Smooth muscle cell (in vitro differentiated cells): Measurements from ENCODE around the gene HERC2. TPM values are rescaled to one million over a fixed set of nuclear protein-coding genes. Genes with fewer than 3 reads are reported as not detected.

ENCODE experiments used
- DNase-seq: peaks from one replicate; lab custom pipeline; 2025; ENCODE audit not compliant: unreplicated experiment; lab: John Stamatoyannopoulos, UW
- H2AFZ ChIP-seq: fragments of 200-600 bp; sonication (generic); 2 replicates; pipeline ENCODE4 v1.6.0; 2016; ENCODE audit warnings: antibody characterized with exemption, low read depth, mild to moderate bottlenecking
- H3F3A ChIP-seq: fragments of 200-600 bp; sonication (generic); 2 replicates; pipeline ENCODE4 v1.6.0; 2017; ENCODE audit warnings: antibody characterized with exemption, low read depth
- H3K27ac ChIP-seq: fragments of 200-600 bp; sonication (generic); 2 replicates; pipeline ENCODE4 v1.5.1; 2016; ENCODE audit warnings: low read depth, mild to moderate bottlenecking
- H3K27me3 ChIP-seq: fragments of 200-600 bp; sonication (generic); 2 replicates; pipeline ENCODE4 v1.6.1; 2016; ENCODE audit warnings: low read depth, mild to moderate bottlenecking
- H3K36me3 ChIP-seq: fragments of 200-600 bp; sonication (generic); 2 replicates; pipeline ENCODE4 v1.5.1; 2016; ENCODE audit warnings: low read depth
- H3K4me1 ChIP-seq: fragments of 200-600 bp; sonication (generic); 2 replicates; pipeline ENCODE4 v1.5.1; 2016; ENCODE audit warnings: low read depth
- H3K4me2 ChIP-seq: fragments of 200-600 bp; sonication (generic); 2 replicates; pipeline ENCODE4 v1.6.0; 2016; ENCODE audit warnings: mild to moderate bottlenecking
- H3K4me3 ChIP-seq: fragments of 200-600 bp; sonication (generic); 2 replicates; pipeline ENCODE4 v1.5.1; 2016; ENCODE audit warnings: mild to moderate bottlenecking
- H3K79me2 ChIP-seq: fragments of 200-600 bp; sonication (generic); 2 replicates; pipeline ENCODE4 v1.6.0; 2016; ENCODE audit warnings: low read depth, mild to moderate bottlenecking
- H3K9ac ChIP-seq: fragments of 200-600 bp; sonication (generic); 2 replicates; pipeline ENCODE4 v1.6.0; 2016; ENCODE audit warnings: low read depth
- H3K9me3 ChIP-seq: fragments of 200-600 bp; sonication (generic); replicated peaks from 2 replicates; pipeline ENCODE4 v1.5.1; 2016; ENCODE audit warnings: low read depth
- H4K20me1 ChIP-seq: fragments of 200-600 bp; sonication (generic); 2 replicates; pipeline ENCODE4 v1.6.0; 2016; ENCODE audit warnings: low read depth
- CTCF ChIP-seq: fragments of 200-600 bp; sonication (generic); IDR thresholded peaks from 2 replicates; pipeline ENCODE4 v1.5.1; 2017; ENCODE audit warnings: borderline replicate concordance, mild to moderate bottlenecking, antibody characterized with exemption; ENCODE audit not compliant: insufficient read depth, poor library complexity, severe bottlenecking
- WGBS: methylation state at CpG from one replicate; pipeline ENCODE4 v1.1.7; 2016; ENCODE audit warnings: low lambda C conversion rate; 5-methylcytosine and 5-hydroxymethylcytosine counted together
- polyA plus RNA-seq: library from polyadenylated mRNA; unstranded; fragments of >200 nt; fragmentation: Nextera tagmentation; extraction: Ambion mirVana; gene quantifications from 2 replicates; pipeline ENCODE4 v1.2.1, GENCODE V29; 2016
- total RNA-seq: library from RNA; depleted of rRNA; stranded (reverse); fragments of >200 nt; gene quantifications from 2 replicates; pipeline ENCODE4 v1.2.3, GENCODE V29; 2014

HERC2 gene
- total and polyA plus RNA-seq, 2 experiments from 2014 or later = 19.9 to 33.1 TPM

DNA sequence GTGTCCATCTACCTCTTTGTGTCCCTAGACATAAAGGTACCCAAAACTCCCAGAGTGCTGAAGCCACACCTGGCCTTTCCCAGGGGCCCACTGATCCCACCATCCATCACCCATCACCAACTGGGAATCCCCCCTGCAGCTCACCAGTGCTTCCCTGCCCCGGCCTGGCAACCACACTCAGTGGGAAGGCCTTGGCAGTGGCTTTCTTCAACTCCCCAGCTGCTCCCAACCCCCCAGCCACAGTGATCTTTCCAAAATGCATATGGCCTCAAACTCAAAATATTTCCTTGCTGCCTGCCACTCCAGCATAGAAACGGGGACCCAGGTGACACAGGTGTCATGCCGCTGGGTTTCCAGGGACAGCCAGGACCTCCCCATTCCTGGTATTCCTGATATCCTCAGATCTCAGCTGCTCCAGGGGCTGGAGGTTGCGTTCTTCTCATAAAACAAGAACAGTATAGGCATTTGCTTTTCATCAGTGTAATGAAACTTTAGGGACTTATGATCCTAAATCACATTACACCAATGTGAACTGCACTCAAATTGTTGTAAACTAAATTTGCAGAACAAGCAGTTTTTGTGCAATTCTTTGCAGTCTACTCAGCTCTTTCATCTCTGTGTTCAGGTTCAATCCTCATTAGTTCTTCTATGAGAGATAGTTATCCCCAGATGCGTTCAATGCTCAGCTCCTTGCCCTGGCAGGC, 224.2 kb downstream of the HERC2 start:
- H3K4me2 ChIP-seq = peak overlapping the region; percentile 80
- no peak overlapping the region for H3K9ac ChIP-seq
- no peaks in the 10 kb centered on the region for H3K36me3 ChIP-seq
- no peak overlapping the region for H2AFZ ChIP-seq
- peak overlapping the region; percentile 49 for H3K4me3 ChIP-seq
- H3K4me1 ChIP-seq = peaks cover 30% of the 10 kb centered on the region
- H4K20me1 ChIP-seq = peaks cover 12% of the 10 kb centered on the region
- no peak for DNase-seq
- TF ChIP-seq CTCF = no peak
- WGBS = 84% methylated on average over 5 of the region's 5 CpGs
- no peaks in the 10 kb centered on the region for H3K79me2 ChIP-seq
- H3F3A ChIP-seq = peaks cover 22% of the 10 kb centered on the region
- H3K27ac ChIP-seq = no peak overlapping the region
- no peaks in the 10 kb centered on the region for H3K9me3 ChIP-seq
- peaks cover 63% of the 10 kb centered on the region for H3K27me3 ChIP-seq

GRCh38 chr15:28096670-28097431, 225.1 kb downstream of the HERC2 start:
- Histone ChIP-seq H3K27me3 (peaks cover 61% of the 10 kb centered on the region), H4K20me1 (peaks cover 12% of the 10 kb centered on the region), H3K27ac (no peak overlapping the region), H3F3A (peaks cover 22% of the 10 kb centered on the region), H3K4me3 (peak overlapping the region; percentile 49), H3K9me3 (no peaks in the 10 kb centered on the region), H3K4me2 (peak overlapping the region; percentile 92), H3K4me1 (peaks cover 30% of the 10 kb centered on the region), H3K9ac (no peak overlapping the region), H3K36me3 (no peaks in the 10 kb centered on the region), H3K79me2 (no peaks in the 10 kb centered on the region), H2AFZ (peak overlapping the region; percentile 81)
- no peak for DNase-seq
- no peak for TF ChIP-seq CTCF
- WGBS = 2% methylated on average over 54 of the region's 72 CpGs

DNA sequence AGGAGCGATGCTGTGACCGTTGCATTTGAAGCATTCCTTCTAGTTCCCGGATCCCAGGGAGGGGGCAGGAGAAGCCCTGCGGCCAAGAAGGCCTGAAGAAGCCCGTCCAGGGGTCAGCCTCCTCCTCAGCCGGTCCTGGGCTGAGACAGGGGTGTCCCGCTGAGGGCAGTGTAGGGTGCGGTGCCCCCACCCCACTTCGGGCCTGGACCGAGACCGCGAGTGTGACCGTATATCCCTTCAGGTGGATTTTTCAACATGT, 225.6 kb downstream of the HERC2 start:
- TF ChIP-seq CTCF = no peak
- peaks cover 56% of the 10 kb centered on the region for H3K27me3 ChIP-seq

More for the DNA sequence above, 225.6 kb downstream of the HERC2 start:
- H3K9me3 ChIP-seq = no peaks in the 10 kb centered on the region
- peak overlapping the region; percentile 81 for H2AFZ ChIP-seq
- H3K79me2 ChIP-seq = no peaks in the 10 kb centered on the region
- H3K4me3 ChIP-seq = peak overlapping the region; percentile 49
- H3F3A ChIP-seq = peaks cover 22% of the 10 kb centered on the region
- peak overlapping the region; percentile 92 for H3K4me2 ChIP-seq
- WGBS = under 1% methylated on average over 13 of the region's 13 CpGs
- H3K36me3 ChIP-seq = no peaks in the 10 kb centered on the region
- no peak overlapping the region for H3K9ac ChIP-seq
- peaks cover 12% of the 10 kb centered on the region for H4K20me1 ChIP-seq
- H3K27ac ChIP-seq = no peak overlapping the region
- DNase-seq = no peak
- peaks cover 30% of the 10 kb centered on the region for H3K4me1 ChIP-seq
